ENCODE measurements around the gene A1CF.

DNA sequence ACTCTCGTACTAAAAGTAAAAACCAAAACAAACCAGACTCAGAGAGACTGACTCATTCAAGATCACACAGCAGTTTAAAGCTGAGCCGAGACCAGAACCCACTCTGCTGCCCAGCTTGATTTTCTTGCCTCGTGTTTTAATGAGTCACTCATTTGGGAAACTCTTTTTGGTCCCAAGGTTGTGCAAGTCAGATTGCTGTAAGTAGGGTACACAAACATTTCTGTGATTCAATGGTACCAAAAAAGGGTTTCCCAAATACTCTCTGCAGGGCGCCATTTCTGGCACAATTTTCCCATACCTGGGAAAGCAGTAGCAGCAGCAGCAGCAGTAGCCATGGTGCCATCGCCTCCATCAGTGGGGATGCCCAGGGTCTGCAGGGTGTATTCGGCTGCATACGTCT lies 75.8 kb downstream of the A1CF start:
- TF ChIP-seq YY1 (IDR thresholded peaks at IDR 0.05; ENCODE audit: insufficient read depth, insufficient read length) (no peak), ZNF274 (IDR thresholded peaks at IDR 0.05; ENCODE audit: low read depth, low read length) (no peak)

All from NT2/D1 (cell line).